ENCODE measurements around the gene SEZ6.

Gene SEZ6

GRCh38 chr17:28978356-28978964, 27.4 kb downstream of the SEZ6 start:
- no peak for DNase-seq (ENCODE audit: low read depth in 1 of 2, low spot score in 1 of 2)

GRCh38 chr17:28977659-28978355, 28.0 kb downstream of the SEZ6 start:
- no peak for DNase-seq (ENCODE audit: low read depth in 1 of 2, low spot score in 1 of 2)

GRCh38 chr17:28975646-28976045, 30.2 kb downstream of the SEZ6 start:
- DNase-seq (ENCODE audit: low read depth in 1 of 2, low spot score in 1 of 2): no peak

- no peak for DNase-seq (ENCODE audit: low read depth in 1 of 2, low spot score in 1 of 2)
Observed at GRCh38 chr17:28975031-28975430, 30.8 kb downstream of the SEZ6 start.

- DNase-seq (ENCODE audit: low read depth in 1 of 2, low spot score in 1 of 2): no peak
Observed at GRCh38 chr17:28974451-28974850, 31.4 kb downstream of the SEZ6 start.

- DNase-seq (ENCODE audit: low read depth in 1 of 2, low spot score in 1 of 2): no peak
Observed at GRCh38 chr17:28973425-28973824, 32.4 kb downstream of the SEZ6 start.

- no peak for DNase-seq (ENCODE audit: low read depth in 1 of 2, low spot score in 1 of 2)
Observed at GRCh38 chr17:28972437-28972836, 33.4 kb downstream of the SEZ6 start.

GRCh38 chr17:28970879-28971278, 35.0 kb downstream of the SEZ6 start:
- DNase-seq (ENCODE audit: low read depth in 1 of 2, low spot score in 1 of 2): no peak

GRCh38 chr17:28969706-28970393, 36.0 kb downstream of the SEZ6 start:
- DNase-seq (ENCODE audit: low read depth in 1 of 2, low spot score in 1 of 2): no peak

- no peak for DNase-seq (ENCODE audit: low read depth in 1 of 2, low spot score in 1 of 2)
Observed at GRCh38 chr17:28968914-28969295, 36.9 kb downstream of the SEZ6 start.

GRCh38 chr17:28968231-28968913, 37.5 kb downstream of the SEZ6 start:
- DNase-seq (ENCODE audit: low read depth in 1 of 2, low spot score in 1 of 2): no peak

- DNase-seq (ENCODE audit: low read depth in 1 of 2, low spot score in 1 of 2): no peak
Observed at GRCh38 chr17:28967221-28968135, 38.4 kb downstream of the SEZ6 start.

GRCh38 chr17:28963841-28964240, 42.0 kb downstream of the SEZ6 start:
- DNase-seq (ENCODE audit: low read depth in 1 of 2, low spot score in 1 of 2): no peak

- no peak for DNase-seq (ENCODE audit: low read depth in 1 of 2, low spot score in 1 of 2)
Observed at GRCh38 chr17:28963055-28963611, 42.7 kb downstream of the SEZ6 start.

- DNase-seq (ENCODE audit: low read depth in 1 of 2, low spot score in 1 of 2): no peak
Observed at GRCh38 chr17:28961391-28961790, 44.4 kb downstream of the SEZ6 start.

- no peak for DNase-seq (ENCODE audit: low read depth in 1 of 2, low spot score in 1 of 2)
Observed at GRCh38 chr17:28960256-28961061, 45.4 kb downstream of the SEZ6 start.

- DNase-seq (ENCODE audit: low read depth in 1 of 2, low spot score in 1 of 2): no peak
Observed at GRCh38 chr17:28959471-28959871, 46.4 kb downstream of the SEZ6 start.

- no peak for DNase-seq (ENCODE audit: low read depth in 1 of 2, low spot score in 1 of 2)
Observed at GRCh38 chr17:28958820-28959455, 46.9 kb downstream of the SEZ6 start.

GRCh38 chr17:28957992-28958355, 47.9 kb downstream of the SEZ6 start:
- DNase-seq (ENCODE audit: low read depth in 1 of 2, low spot score in 1 of 2): no peak

Measured in activated CD4-positive, alpha-beta T cell treated with anti-CD3 and anti-CD28 coated beads, Interleukin-2, amount 50 U/mL, for 24 hours (primary cell).